K562 (cell line): ENCODE data around the gene IMMP2L. TPM values are rescaled to one million over a fixed set of nuclear protein-coding genes. Genes with fewer than 3 reads are reported as not detected.

ENCODE experiments used
- ATAC-seq: fragments of 200-7000 bp; cut with Tn5 transposase; 3 replicates; pipeline ENCODE4 v1.9.1; 2020; ENCODE audit warnings: moderate library complexity
- BruUV-seq: library from RNA; stranded (reverse); fragments of 400-500 nt; replicated peaks from 2 replicates; lab custom pipeline; 2021; lab: Mats Ljungman, UMichigan
- CTCF ChIA-PET: fragments of 300-600 bp; formaldehyde crosslinking; extraction: SDS; loops from one replicate; lab custom pipeline; 2021; ENCODE audit warnings: low intra/inter-chr PET ratio; lab: Yijun Ruan, JAX
- POLR2A ChIA-PET: fragments of 300-600, 350-650 bp; sonication (Branson Sonifier 250); formaldehyde crosslinking; extraction: SDS; loops from one replicate; lab custom pipeline; 2021; ENCODE audit warnings: antibody characterized with exemption, inconsistent platforms; lab: Yijun Ruan, JAX
- DNase-seq, 4 experiments: peaks; one replicate each; pipeline versions ENCODE4 v3.0.0 to v3.0.0-alpha.2; 2011 to 2018; ENCODE audit warnings: low spot score in 3 of 4, mixed read lengths in 3 of 4; ENCODE audit errors: extremely low read depth in 1 of 4
- FAIRE-seq: peaks from 2 replicates; lab custom pipeline; 2011; peaks lifted over from hg19 to GRCh38; lab: Jason Lieb, UNC
- H2AFZ ChIP-seq: 2 replicates; pipeline ENCODE4 v1.6.0; 2011; ENCODE audit warnings: low read depth, low read length, control low read depth, inconsistent platforms
- H3K27ac ChIP-seq: fragments of 200-600 bp; 3 replicates; pipeline ENCODE4 v1.8.0; 2011; ENCODE audit warnings: low read depth, mild to moderate bottlenecking, control low read depth, inconsistent platforms, low read length, moderate library complexity, mixed read lengths; ENCODE audit errors: extremely low read depth
- H3K27me3 ChIP-seq, 2 experiments: fragments of 300-600 bp in 1 of 2; 2 replicates in 1 of 2; 3 replicates in 1 of 2; pipeline versions ENCODE4 v1.6.0 to v1.8.0; 2011; ENCODE audit warnings: inconsistent platforms in 2 of 2, low read length in 2 of 2, mild to moderate bottlenecking in 1 of 2, mixed read lengths in 1 of 2, moderate library complexity in 1 of 2; ENCODE audit not compliant: control insufficient read depth in 2 of 2, insufficient read depth in 2 of 2
- H3K36me3 ChIP-seq: fragments of 300-600 bp; 3 replicates; pipeline ENCODE4 v1.8.0; 2011; ENCODE audit warnings: mild to moderate bottlenecking, low read length, inconsistent platforms; ENCODE audit not compliant: control insufficient read depth, insufficient read depth
- H3K4me1 ChIP-seq, 2 experiments: fragments of 200-600 bp in 1 of 2; replicated peaks in 1 of 2; 2 replicates in 1 of 2; 3 replicates in 1 of 2; pipeline versions ENCODE4 v1.5.1 to v1.8.0; 2011; ENCODE audit warnings: inconsistent platforms in 2 of 2, low read length in 2 of 2, mild to moderate bottlenecking in 1 of 2, mixed read lengths in 1 of 2, moderate library complexity in 1 of 2; ENCODE audit not compliant: control insufficient read depth in 2 of 2, insufficient read depth in 2 of 2
- H3K4me2 ChIP-seq: 2 replicates; pipeline ENCODE4 v1.6.1; 2011; ENCODE audit warnings: low read length, control low read depth, inconsistent platforms, mixed read lengths; ENCODE audit not compliant: insufficient read depth
- H3K4me3 ChIP-seq: fragments of 200-600 bp; sonication (generic), shearing (Covaris generic); 2 replicates; pipeline ENCODE4 v1.5.1; 2016; ENCODE audit warnings: control low read depth, inconsistent platforms
- H3K79me2 ChIP-seq: fragments of 200-600 bp; 3 replicates; pipeline ENCODE4 v1.8.0; 2011; ENCODE audit warnings: low read length, inconsistent platforms; ENCODE audit not compliant: control insufficient read depth, insufficient read depth
- H3K9ac ChIP-seq, 2 experiments: 2 replicates each; pipeline versions ENCODE4 v1.6.0 to v1.6.1; 2011; ENCODE audit warnings: low read depth in 2 of 2, low read length in 2 of 2, control low read depth in 1 of 2, inconsistent platforms in 1 of 2, mild to moderate bottlenecking in 1 of 2, mixed read lengths in 1 of 2; ENCODE audit not compliant: insufficient read depth in 1 of 2
- H3K9me1 ChIP-seq: one replicate; pipeline ENCODE4 v1.6.0; 2011; ENCODE audit warnings: inconsistent platforms, mild to moderate bottlenecking, low read length, moderate library complexity; ENCODE audit not compliant: control insufficient read depth, insufficient read depth
- H3K9me3 ChIP-seq: replicated peaks from 2 replicates; pipeline ENCODE4 v1.5.1; 2011; ENCODE audit warnings: low read depth, low read length, inconsistent platforms; ENCODE audit not compliant: control insufficient read depth, insufficient read depth
- H4K20me1 ChIP-seq: replicated peaks from 2 replicates; pipeline ENCODE4 v1.6.1; 2011; ENCODE audit warnings: low read length, inconsistent platforms, mixed read lengths; ENCODE audit not compliant: control insufficient read depth, insufficient read depth
- TFE3 ChIP-seq: fragments of 450-650 bp; formaldehyde crosslinking; IDR thresholded peaks from 2 replicates; pipeline ENCODE4 v1.4.0; 2020; ENCODE audit warnings: mild to moderate bottlenecking, mixed read lengths
- ZBTB40 ChIP-seq, 2 experiments: fragments of 450-650 bp in 1 of 2; sonication (generic) in 1 of 2; formaldehyde crosslinking in 1 of 2; IDR thresholded peaks; 2 replicates each; pipeline versions ENCODE4 v1.7.1 to v1.9.0; 2016 to 2022; ENCODE audit warnings: inconsistent platforms in 1 of 2, mild to moderate bottlenecking in 1 of 2, missing genetic modification reagents in 1 of 2
- WGBS: fragments of 100-300 bp; shearing (Covaris generic); methylation state at CpG from one replicate; pipeline ENCODE4 v1.1.6; 2016; ENCODE audit warnings: low coverage, mixed read lengths; ENCODE audit not compliant: insufficient coverage; ENCODE audit errors: missing lambda C conversion rate; 5-methylcytosine and 5-hydroxymethylcytosine counted together
- in situ Hi-C: fragments of 300-500 bp; cut with MboI; formaldehyde crosslinking; loops from 4 replicates; pipeline ENCODE4 v1.15.0; 2018; ENCODE audit warnings: inconsistent platforms, mixed read lengths
- intact Hi-C: fragments of 100-400 bp; cut with micrococcal nuclease; formaldehyde crosslinking; loops from 2 replicates; pipeline ENCODE4 v1.14.2; 2022
- polyA plus RNA-seq, 8 experiments: library from polyadenylated mRNA; depleted of rRNA in 4 of 8; stranded (reverse) in 5 of 8; unstranded in 3 of 8; fragments of >200 nt; fragmentation: Nextera tagmentation in 2 of 8; fragmentation: Illumina TruSeq in 1 of 8; extraction: Ambion mirVana in 2 of 8; extraction: Trizol in 1 of 8; gene quantifications; 2 replicates each; pipeline versions ENCODE4 v1.2.1 to v1.2.3, GENCODE V29; 2011 to 2014; ENCODE audit warnings: inconsistent platforms in 1 of 8, missing spikeins in 1 of 8
- total RNA-seq, 7 experiments: library from RNA; depleted of rRNA in 6 of 7; stranded (reverse); fragments of >200 nt in 6 of 7; fragmentation: Illumina TruSeq in 2 of 7; extraction: Trizol in 2 of 7; gene quantifications; 2 replicates each; pipeline versions ENCODE4 v1.2.1 to v1.2.3, GENCODE V29; 2011 to 2021; ENCODE audit warnings: low replicate concordance in 1 of 7

IMMP2L gene
- total and polyA plus RNA-seq, 9 of the 15 experiments (the other 6 are each of a cell fraction or from before 2014, with no cell fraction given), result 29.7 to 116 (median 53.0) TPM

DNA sequence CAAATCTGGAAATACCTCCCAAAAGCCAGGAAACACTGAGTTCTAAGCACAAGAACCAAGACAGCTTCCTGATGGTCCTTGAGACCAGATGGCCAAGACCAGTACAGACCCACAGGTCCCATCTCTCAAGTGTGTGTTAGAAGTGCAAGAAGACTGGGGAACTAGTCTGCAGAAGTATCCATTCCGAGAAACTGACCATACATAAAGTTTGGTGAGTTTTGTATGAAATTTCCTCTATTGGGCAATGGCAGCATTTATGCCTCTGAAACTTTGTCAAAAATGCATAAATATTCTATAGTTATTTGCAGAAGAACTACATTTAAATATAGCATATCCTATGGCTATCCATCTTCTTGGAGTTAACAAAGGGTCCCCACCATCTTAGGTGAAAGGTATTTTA, 333.9 kb downstream of the IMMP2L start:
- Histone ChIP-seq H3K79me2 (0 out of 3 replicates have a peak, but pooled peaks cover 4% of the 10 kb centered on the region), H3K27me3 (no peaks in the 10 kb centered on the region), H3K36me3 (no peaks in the 10 kb centered on the region), H3K9me1 (no peaks in the 10 kb centered on the region), H2AFZ (no peak overlapping the region), H3K9me3 (no peaks in the 10 kb centered on the region), H3K4me1 (peaks cover 1 to 36% of the 10 kb centered on the region in 2 experiments; a peak in 4 of 5 replicates), H3K27ac (no peak overlapping the region), H3K9ac (no peak overlapping the region), H3K4me3 (no peak overlapping the region), H3K4me2 (no peak overlapping the region), H4K20me1 (no peaks in the 10 kb centered on the region)
- in situ Hi-C loops (no loop called here), intact Hi-C loops (loop anchor here (5.0 kb wide), 1 partner anchor 249 kb away; no protein-coding TSS in a partner anchor)
- DNase-seq, result no peak
- ChIA-PET POLR2A (no interaction called here), CTCF (no interaction called here)
- ATAC-seq, result no peak
- FAIRE-seq, result no peak
- TF ChIP-seq ZBTB40 (IDR thresholded peaks at IDR 0.05) (peak; percentile 57; the same call in 1 of the 2 replicates), ZBTB40 (CRISPR knock-in tag; IDR thresholded peaks at IDR 0.05) (no peak), TFE3 (no peak)
- no TSS peak for BruUV-seq
- WGBS, result 94% methylated on average over 1 of the region's 1 CpG
